Type B pancreatic cell (in vitro differentiated cells): ENCODE results near the gene PHKB. TPM values are rescaled to one million over a fixed set of nuclear protein-coding genes. Genes with fewer than 3 reads are reported as not detected.

ENCODE experiments used
- DNase-seq: peaks from one replicate; pipeline ENCODE4 v3.0.0; 2021; ENCODE audit warnings: mixed read lengths; ENCODE audit not compliant: unreplicated experiment; ENCODE audit errors: extremely low spot score
- H3K27ac Mint-ChIP-seq: 2 replicates; pipeline ENCODE4 v1.8.0; 2021; ENCODE audit warnings: mild to moderate bottlenecking, mixed read lengths
- H3K27me3 Mint-ChIP-seq: 2 replicates; pipeline ENCODE4 v1.8.0; 2021; ENCODE audit warnings: mixed read lengths
- H3K36me3 Mint-ChIP-seq: 2 replicates; pipeline ENCODE4 v1.8.0; 2021; ENCODE audit warnings: mixed read lengths
- H3K4me1 Mint-ChIP-seq: one replicate; pipeline ENCODE4 v1.8.0; 2021; ENCODE audit warnings: mixed read lengths; ENCODE audit not compliant: unreplicated experiment
- H3K4me3 Mint-ChIP-seq: 2 replicates; pipeline ENCODE4 v1.8.0; 2021; ENCODE audit warnings: mild to moderate bottlenecking, mixed read lengths
- H3K9me3 Mint-ChIP-seq: 2 replicates; pipeline ENCODE4 v1.8.0; 2021; ENCODE audit warnings: mixed read lengths
- total RNA-seq: library from RNA; stranded (reverse); gene quantifications from 2 replicates; pipeline ENCODE4 v1.2.1, GENCODE V29; 2021; ENCODE audit warnings: low replicate concordance
- TF ChIP-seq, protein P1 (sequence below): fragments of 200-600 bp; sonication (generic); conservative IDR thresholded peaks from 2 replicates; pipeline ENCODE4 v1.5.0; 2021; ENCODE audit warnings: antibody characterized with exemption, mild to moderate bottlenecking

Gene PHKB
- total RNA-seq, 1 donor from 2014 or later = 72.9 TPM

GRCh38 chr16:47481698-47482374 lies 20.7 kb downstream of the PHKB start:
- Mint-ChIP-seq H3K27me3 (no peaks in the 10 kb centered on the region), H3K27ac (peak overlapping the region; percentile 61), H3K9me3 (no peaks in the 10 kb centered on the region), H3K4me1 (no peaks in the 10 kb centered on the region), H3K36me3 (no peaks in the 10 kb centered on the region), H3K4me3 (no peak overlapping the region)
- TF ChIP-seq, protein P1, sequence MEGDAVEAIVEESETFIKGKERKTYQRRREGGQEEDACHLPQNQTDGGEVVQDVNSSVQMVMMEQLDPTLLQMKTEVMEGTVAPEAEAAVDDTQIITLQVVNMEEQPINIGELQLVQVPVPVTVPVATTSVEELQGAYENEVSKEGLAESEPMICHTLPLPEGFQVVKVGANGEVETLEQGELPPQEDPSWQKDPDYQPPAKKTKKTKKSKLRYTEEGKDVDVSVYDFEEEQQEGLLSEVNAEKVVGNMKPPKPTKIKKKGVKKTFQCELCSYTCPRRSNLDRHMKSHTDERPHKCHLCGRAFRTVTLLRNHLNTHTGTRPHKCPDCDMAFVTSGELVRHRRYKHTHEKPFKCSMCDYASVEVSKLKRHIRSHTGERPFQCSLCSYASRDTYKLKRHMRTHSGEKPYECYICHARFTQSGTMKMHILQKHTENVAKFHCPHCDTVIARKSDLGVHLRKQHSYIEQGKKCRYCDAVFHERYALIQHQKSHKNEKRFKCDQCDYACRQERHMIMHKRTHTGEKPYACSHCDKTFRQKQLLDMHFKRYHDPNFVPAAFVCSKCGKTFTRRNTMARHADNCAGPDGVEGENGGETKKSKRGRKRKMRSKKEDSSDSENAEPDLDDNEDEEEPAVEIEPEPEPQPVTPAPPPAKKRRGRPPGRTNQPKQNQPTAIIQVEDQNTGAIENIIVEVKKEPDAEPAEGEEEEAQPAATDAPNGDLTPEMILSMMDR = no peak
- DNase-seq = no peak

DNA sequence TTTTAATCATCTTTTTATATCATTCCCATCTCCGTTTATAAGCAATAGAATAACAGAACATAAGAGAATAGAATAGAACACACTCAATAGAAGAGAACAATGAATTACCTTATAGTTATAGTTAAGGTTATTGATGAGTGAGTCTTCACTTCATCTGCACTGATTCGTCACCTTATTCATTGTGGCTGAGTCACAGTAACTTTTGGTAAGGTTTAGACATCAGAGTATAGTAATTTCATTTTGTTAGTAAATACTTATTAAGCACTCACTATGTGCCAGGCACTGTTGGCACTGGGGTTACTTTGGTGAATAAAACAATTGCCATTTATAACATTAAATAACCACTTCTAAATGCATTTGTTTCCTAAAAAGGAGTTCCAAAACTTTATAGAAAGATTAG lies 22.5 kb downstream of the PHKB start:
- Mint-ChIP-seq H3K9me3 (peaks cover 5% of the 10 kb centered on the region), H3K4me1 (no peaks in the 10 kb centered on the region), H3K4me3 (no peak overlapping the region), H3K27ac (no peak overlapping the region), H3K27me3 (no peaks in the 10 kb centered on the region), H3K36me3 (peaks cover 6% of the 10 kb centered on the region)
- TF ChIP-seq, protein P1 = no peak
- no peak for DNase-seq

DNA sequence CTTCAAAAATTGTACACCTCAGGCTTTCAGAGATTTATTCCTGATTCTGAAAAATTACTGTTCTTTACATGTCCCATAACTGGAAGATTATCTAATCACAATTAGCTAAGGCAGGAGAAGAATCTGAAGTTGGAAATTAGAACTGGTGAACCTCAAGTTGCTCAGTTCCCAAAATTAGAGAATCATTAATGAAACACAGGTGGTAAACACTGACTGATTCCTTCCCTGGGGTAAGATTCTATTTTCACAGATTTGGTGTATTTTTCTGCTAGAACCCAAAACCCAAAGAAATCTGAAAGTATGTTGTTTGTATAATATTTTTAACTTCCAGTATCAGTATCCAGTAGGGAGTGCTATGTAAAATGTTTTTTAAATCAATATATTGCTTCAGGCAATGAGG lies 25.7 kb downstream of the PHKB start:
- TF ChIP-seq, protein P1 = no peak
- Mint-ChIP-seq H3K36me3 (peaks cover 12% of the 10 kb centered on the region), H3K27ac (no peak overlapping the region), H3K4me1 (no peaks in the 10 kb centered on the region), H3K27me3 (no peaks in the 10 kb centered on the region), H3K4me3 (no peak overlapping the region), H3K9me3 (peaks cover 9% of the 10 kb centered on the region)
- no peak for DNase-seq

GRCh38 chr16:47488051-47488450 lies 26.9 kb downstream of the PHKB start:
- TF ChIP-seq, protein P1 = no peak
- Mint-ChIP-seq H3K27ac (no peak overlapping the region), H3K4me1 (peaks cover 9% of the 10 kb centered on the region), H3K27me3 (no peaks in the 10 kb centered on the region), H3K36me3 (peaks cover 14% of the 10 kb centered on the region), H3K4me3 (no peak overlapping the region), H3K9me3 (peaks cover 9% of the 10 kb centered on the region)
- no peak for DNase-seq

GRCh38 chr16:47490471-47490870 lies 29.3 kb downstream of the PHKB start:
- no peak overlapping the region for H3K4me3 Mint-ChIP-seq
- H3K36me3 Mint-ChIP-seq = peaks cover 15% of the 10 kb centered on the region
- TF ChIP-seq, protein P1 = no peak
- no peaks in the 10 kb centered on the region for H3K27me3 Mint-ChIP-seq
- no peak overlapping the region for H3K27ac Mint-ChIP-seq
- DNase-seq = no peak
- H3K4me1 Mint-ChIP-seq = peaks cover 10% of the 10 kb centered on the region
- peaks cover 9% of the 10 kb centered on the region for H3K9me3 Mint-ChIP-seq

GRCh38 chr16:47492036-47492427 lies 30.9 kb downstream of the PHKB start:
- TF ChIP-seq, protein P1 = no peak
- peaks cover 18% of the 10 kb centered on the region for H3K36me3 Mint-ChIP-seq
- no peak for DNase-seq
- peaks cover 10% of the 10 kb centered on the region for H3K4me1 Mint-ChIP-seq
- H3K9me3 Mint-ChIP-seq = peaks cover 9% of the 10 kb centered on the region
- no peak overlapping the region for H3K4me3 Mint-ChIP-seq
- H3K27ac Mint-ChIP-seq = no peak overlapping the region
- no peaks in the 10 kb centered on the region for H3K27me3 Mint-ChIP-seq
